Glutamatergic neuron (in vitro differentiated cells): Measurements from ENCODE around the gene MAGI1. TPM values are rescaled to one million over a fixed set of nuclear protein-coding genes. Genes with fewer than 3 reads are reported as not detected.

ENCODE experiments used
- DNase-seq: peaks from one replicate; pipeline ENCODE4 v3.0.0; 2022
- H3K27ac Mint-ChIP-seq: one replicate; pipeline ENCODE4 v1.8.0; 2020; ENCODE audit warnings: mild to moderate bottlenecking, mixed read lengths, inconsistent platforms; ENCODE audit not compliant: unreplicated experiment
- H3K27me3 Mint-ChIP-seq: one replicate; pipeline ENCODE4 v1.8.0; 2020; ENCODE audit warnings: mild to moderate bottlenecking, moderate library complexity, mixed read lengths, inconsistent platforms; ENCODE audit not compliant: unreplicated experiment
- H3K36me3 Mint-ChIP-seq: one replicate; pipeline ENCODE4 v1.8.0; 2020; ENCODE audit warnings: mild to moderate bottlenecking, mixed read lengths, inconsistent platforms; ENCODE audit not compliant: unreplicated experiment
- H3K4me1 Mint-ChIP-seq: one replicate; pipeline ENCODE4 v1.8.0; 2020; ENCODE audit warnings: mild to moderate bottlenecking, low read depth, mixed read lengths, inconsistent platforms; ENCODE audit not compliant: unreplicated experiment
- H3K4me3 Mint-ChIP-seq: one replicate; pipeline ENCODE4 v1.8.0; 2020; ENCODE audit warnings: mild to moderate bottlenecking, mixed read lengths, inconsistent platforms; ENCODE audit not compliant: unreplicated experiment
- H3K9me3 Mint-ChIP-seq: one replicate; pipeline ENCODE4 v1.8.0; 2020; ENCODE audit warnings: mild to moderate bottlenecking, moderate library complexity, mixed read lengths, inconsistent platforms; ENCODE audit not compliant: unreplicated experiment
- total RNA-seq: library from RNA; stranded (reverse); fragmentation: NEBNext Ultra II Directional; extraction: Animal tissue kit (Norgen Biotek cat#: 25700); gene quantifications from one replicate; pipeline ENCODE4 v1.2.1, GENCODE V29; 2021; ENCODE audit not compliant: unreplicated experiment
- TF ChIP-seq, protein P1 (sequence below): fragments of 200-600 bp; sonication (generic); IDR thresholded peaks from one replicate; pipeline ENCODE4 v1.5.0; 2021; ENCODE audit not compliant: partially characterized antibody, unreplicated experiment

The MAGI1 gene
- total RNA-seq, 1 donor from 2014 or later = 46.5 TPM

GRCh38 chr3:65950340-65951326, 88.1 kb downstream of the MAGI1 start:
- Mint-ChIP-seq H3K4me3 (no peak overlapping the region), H3K9me3 (no peaks in the 10 kb centered on the region)

DNA sequence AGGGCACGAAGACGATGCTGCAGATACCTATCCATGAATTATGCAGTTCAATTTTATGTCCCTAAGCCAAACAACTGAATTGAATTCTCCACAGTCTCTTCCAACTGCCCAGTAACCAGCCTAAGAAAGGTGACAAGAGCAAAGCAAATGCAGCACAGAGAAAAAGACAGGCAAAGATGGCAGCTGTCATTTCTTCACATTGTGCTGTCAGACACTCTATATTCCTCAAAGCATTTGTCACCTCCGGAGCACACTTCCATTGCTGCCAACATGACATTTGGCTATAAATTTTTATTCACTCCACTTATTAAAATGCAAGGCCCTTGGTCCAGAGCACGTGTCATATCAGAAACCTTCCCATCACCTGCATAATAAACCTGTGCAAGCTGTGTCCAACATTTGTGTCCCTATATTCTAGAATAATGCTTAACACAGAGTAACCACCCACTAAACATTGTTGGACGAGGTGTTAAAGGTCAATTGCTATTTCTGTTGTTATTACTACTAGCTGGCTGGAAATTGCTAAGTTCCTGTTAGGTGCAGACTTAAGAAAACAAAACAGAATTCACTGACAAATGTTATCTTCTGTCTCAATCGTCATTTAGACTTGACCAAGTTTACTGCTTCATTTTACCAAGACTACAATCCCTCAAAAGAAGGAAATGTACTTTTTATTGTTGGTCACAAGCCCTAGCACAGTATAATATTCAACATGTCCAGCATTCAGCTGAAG, 89.7 kb downstream of the MAGI1 start:
- Mint-ChIP-seq H3K4me1 (peaks cover 1% of the 10 kb centered on the region), H3K27me3 (no peaks in the 10 kb centered on the region), H3K4me3 (no peak overlapping the region), H3K9me3 (no peaks in the 10 kb centered on the region), H3K36me3 (no peaks in the 10 kb centered on the region), H3K27ac (no peak overlapping the region)
- TF ChIP-seq, protein P1, sequence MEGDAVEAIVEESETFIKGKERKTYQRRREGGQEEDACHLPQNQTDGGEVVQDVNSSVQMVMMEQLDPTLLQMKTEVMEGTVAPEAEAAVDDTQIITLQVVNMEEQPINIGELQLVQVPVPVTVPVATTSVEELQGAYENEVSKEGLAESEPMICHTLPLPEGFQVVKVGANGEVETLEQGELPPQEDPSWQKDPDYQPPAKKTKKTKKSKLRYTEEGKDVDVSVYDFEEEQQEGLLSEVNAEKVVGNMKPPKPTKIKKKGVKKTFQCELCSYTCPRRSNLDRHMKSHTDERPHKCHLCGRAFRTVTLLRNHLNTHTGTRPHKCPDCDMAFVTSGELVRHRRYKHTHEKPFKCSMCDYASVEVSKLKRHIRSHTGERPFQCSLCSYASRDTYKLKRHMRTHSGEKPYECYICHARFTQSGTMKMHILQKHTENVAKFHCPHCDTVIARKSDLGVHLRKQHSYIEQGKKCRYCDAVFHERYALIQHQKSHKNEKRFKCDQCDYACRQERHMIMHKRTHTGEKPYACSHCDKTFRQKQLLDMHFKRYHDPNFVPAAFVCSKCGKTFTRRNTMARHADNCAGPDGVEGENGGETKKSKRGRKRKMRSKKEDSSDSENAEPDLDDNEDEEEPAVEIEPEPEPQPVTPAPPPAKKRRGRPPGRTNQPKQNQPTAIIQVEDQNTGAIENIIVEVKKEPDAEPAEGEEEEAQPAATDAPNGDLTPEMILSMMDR = no peak
- DNase-seq = no peak

More at GRCh38 chr3:65950340-65951326, 88.1 kb downstream of the MAGI1 start:
- Mint-ChIP-seq H3K4me1 (peaks cover 1% of the 10 kb centered on the region), H3K27ac (no peak overlapping the region), H3K36me3 (no peaks in the 10 kb centered on the region), H3K27me3 (no peaks in the 10 kb centered on the region)
- TF ChIP-seq, protein P1 = no peak
- no peak for DNase-seq

GRCh38 chr3:65946438-65946837, 92.3 kb downstream of the MAGI1 start:
- no peak overlapping the region for H3K4me3 Mint-ChIP-seq
- DNase-seq = no peak
- TF ChIP-seq, protein P1 = no peak
- no peaks in the 10 kb centered on the region for H3K36me3 Mint-ChIP-seq
- H3K27ac Mint-ChIP-seq = no peak overlapping the region
- no peaks in the 10 kb centered on the region for H3K9me3 Mint-ChIP-seq
- peaks cover 1% of the 10 kb centered on the region for H3K4me1 Mint-ChIP-seq
- no peaks in the 10 kb centered on the region for H3K27me3 Mint-ChIP-seq

DNA sequence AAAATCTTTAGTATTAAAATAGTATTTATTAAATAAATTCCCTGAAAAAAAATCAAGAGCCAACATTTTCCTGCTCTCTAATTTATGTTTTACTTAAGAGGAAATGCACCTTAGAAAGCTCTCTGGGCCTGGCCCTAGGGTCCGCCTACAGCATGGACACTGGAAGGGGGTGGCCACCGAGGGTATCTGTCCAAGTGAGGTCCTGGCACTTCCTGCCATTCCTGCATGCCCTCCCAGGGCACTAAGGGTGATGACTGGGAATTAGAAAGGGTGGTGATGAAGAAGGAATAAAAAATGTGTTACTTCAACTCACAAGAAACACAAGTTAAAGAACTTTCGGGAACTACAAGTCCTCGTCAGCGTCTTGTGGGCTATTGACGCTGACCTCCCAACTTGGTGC, 92.8 kb downstream of the MAGI1 start:
- Mint-ChIP-seq H3K36me3 (no peaks in the 10 kb centered on the region), H3K9me3 (no peaks in the 10 kb centered on the region), H3K4me1 (peaks cover 1% of the 10 kb centered on the region), H3K27me3 (no peaks in the 10 kb centered on the region), H3K27ac (no peak overlapping the region), H3K4me3 (no peak overlapping the region)
- TF ChIP-seq, protein P1 = no peak
- no peak for DNase-seq
